Heart left ventricle (tissue), 16 donors: ENCODE measurements around the gene RFC2. TPM values are rescaled to one million over a fixed set of nuclear protein-coding genes. Genes with fewer than 3 reads are reported as not detected.

Experiments used
- ATAC-seq, 4 donors: fragments of 200-7000 bp; cut with Tn5 transposase; one replicate each; pipeline ENCODE4 v1.9.1; 2020 to 2022; ENCODE audit warnings: moderate library complexity in 4 of 4, mild to moderate bottlenecking in 3 of 4, moderate number of reproducible peaks in 1 of 4
- DNase-seq, 5 donors: peaks; one replicate each; pipeline ENCODE4 v3.0.0-alpha.2; 2020
- H3K27ac ChIP-seq, 12 donors: fragments of 200-600 bp; sonication (generic) in 4 of 12; one replicate each; pipeline versions ENCODE4 v1.5.0 to v1.8.0; 2016 to 2022; ENCODE audit warnings: mild to moderate bottlenecking in 2 of 12
- H3K27me3 ChIP-seq, 9 donors: fragments of 200-600 bp; sonication (generic) in 2 of 9; one replicate each; pipeline versions ENCODE4 v1.5.1 to v1.8.0; 2016 to 2022; ENCODE audit warnings: mild to moderate bottlenecking in 3 of 9
- H3K36me3 ChIP-seq, 9 donors: fragments of 200-600 bp; sonication (generic) in 2 of 9; one replicate each; pipeline versions ENCODE4 v1.5.0 to v1.8.0; 2018 to 2022; ENCODE audit warnings: mild to moderate bottlenecking in 2 of 9
- H3K4me1 ChIP-seq, 12 donors: fragments of 200-600 bp; sonication (generic) in 4 of 12; one replicate each; pipeline versions ENCODE4 v1.5.0 to v1.8.0; 2016 to 2022; ENCODE audit warnings: mild to moderate bottlenecking in 3 of 12
- H3K4me3 ChIP-seq, 12 donors: fragments of 200-600 bp; sonication (generic) in 4 of 12; one replicate each; pipeline versions ENCODE4 v1.5.0 to v1.8.0; 2017 to 2022; ENCODE audit warnings: mild to moderate bottlenecking in 9 of 12, moderate library complexity in 4 of 12
- H3K9me3 ChIP-seq, 12 donors: fragments of 200-600 bp; sonication (generic) in 4 of 12; one replicate each; pipeline versions ENCODE4 v1.5.0 to v1.8.0; 2016 to 2022; ENCODE audit warnings: mild to moderate bottlenecking in 1 of 12
- POLR2A ChIP-seq, 2 donors: fragments of 450-650 bp; IDR thresholded peaks; one replicate each; pipeline ENCODE4 v1.6.1; 2017; ENCODE audit warnings: antibody characterized with exemption in 2 of 2, mild to moderate bottlenecking in 2 of 2, moderate library complexity in 2 of 2
- WGBS, 4 donors: extraction: QIAGEN DNeasy Blood & Tissue Kit in 2 of 4; methylation state at CpG; one replicate each; pipeline versions ENCODE4 v1.1.5 to v1.1.7; 2013 to 2018; 5-methylcytosine and 5-hydroxymethylcytosine counted together
- intact Hi-C, 10 donors: fragments of 100-400 bp; cut with DNase I; formaldehyde crosslinking; loops; one replicate each; pipeline versions ENCODE4 v1.11.1 to v1.14.2; 2022
- polyA plus RNA-seq, 2 donors: library from polyadenylated mRNA; stranded (reverse); fragments of 200-250 nt; gene quantifications; one replicate each; pipeline ENCODE4 v1.2.3, GENCODE V29; 2013
- total RNA-seq, 9 donors: library from RNA; depleted of rRNA in 2 of 9; stranded (reverse); fragments of >200 nt in 2 of 9; fragmentation: NEBNext Ultra II Directional in 3 of 9; extraction: Animal tissue kit (Norgen Biotek cat#: 25700) in 3 of 9; gene quantifications; one replicate each; pipeline versions ENCODE4 v1.1.0 to v1.2.4, GENCODE V29; 2016 to 2023
- TF ChIP-seq, protein P1 (sequence below), 12 donors: fragments of 200-600 bp; sonication (generic) in 4 of 12; IDR thresholded peaks; one replicate each; pipeline versions ENCODE4 v1.5.0 to v1.8.0; 2018 to 2022; ENCODE audit warnings: antibody characterized with exemption in 12 of 12, mild to moderate bottlenecking in 5 of 12
- donor health status: ischemic (EF 13 %, LVEDD 7.1; RV severe dilation, severe dysfunction).
- donor health status: healthy with polysubstance abuse.
- donor health status: DM: no; HTN: yes; CAD: no.
- donor health status: DM: no; HTN: no; CAD: no.
- donor health status: ischemic (EF 25% LVEDD 6.9; RV normal size, moderate dysfunction).
- donor health status: ischemic (EF 25% LVEDD 5.7; RV mildly dilated, moderate dysfunction).
- donor health status: healthy.
- donor health status: DM: yes; HTN: yes; CAD: no.
- donor health status: ischemic (EF 35%, LVEDD 5.7; RV mildly dilated, moderate dysfunction).
- donor health status: nonischemic (EF 11% LVEDD 7.7; RV severe dilation, severe dysfunction).
- donor health status: DM: yes; HTN: yes; CAD: no.
- donor health status: PGD.
- donor health status: ischemic (EF 29% LVEDD 5.4; RV normal size, mild dysfunction).
- donor health status: nonischemic (EF 23%, LVEDD 6.1; RV moderate dilation, normal function).

RFC2 gene
- total and polyA plus RNA-seq, 11 donors: 7.8 to 21.8 (median 12.2) TPM

- intact Hi-C loops: no loop called here
- 65 to 76% (median 71%) methylated on average over 13 of the region's 13 CpGs for WGBS, 4 donors
- H3K27ac ChIP-seq: no peak overlapping the region
- DNase-seq: no peak
- TF ChIP-seq, protein P1, sequence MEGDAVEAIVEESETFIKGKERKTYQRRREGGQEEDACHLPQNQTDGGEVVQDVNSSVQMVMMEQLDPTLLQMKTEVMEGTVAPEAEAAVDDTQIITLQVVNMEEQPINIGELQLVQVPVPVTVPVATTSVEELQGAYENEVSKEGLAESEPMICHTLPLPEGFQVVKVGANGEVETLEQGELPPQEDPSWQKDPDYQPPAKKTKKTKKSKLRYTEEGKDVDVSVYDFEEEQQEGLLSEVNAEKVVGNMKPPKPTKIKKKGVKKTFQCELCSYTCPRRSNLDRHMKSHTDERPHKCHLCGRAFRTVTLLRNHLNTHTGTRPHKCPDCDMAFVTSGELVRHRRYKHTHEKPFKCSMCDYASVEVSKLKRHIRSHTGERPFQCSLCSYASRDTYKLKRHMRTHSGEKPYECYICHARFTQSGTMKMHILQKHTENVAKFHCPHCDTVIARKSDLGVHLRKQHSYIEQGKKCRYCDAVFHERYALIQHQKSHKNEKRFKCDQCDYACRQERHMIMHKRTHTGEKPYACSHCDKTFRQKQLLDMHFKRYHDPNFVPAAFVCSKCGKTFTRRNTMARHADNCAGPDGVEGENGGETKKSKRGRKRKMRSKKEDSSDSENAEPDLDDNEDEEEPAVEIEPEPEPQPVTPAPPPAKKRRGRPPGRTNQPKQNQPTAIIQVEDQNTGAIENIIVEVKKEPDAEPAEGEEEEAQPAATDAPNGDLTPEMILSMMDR (IDR thresholded peaks at IDR 0.05): no peak
- no peak for TF ChIP-seq POLR2A (IDR thresholded peaks at IDR 0.05)
- no peaks in the 10 kb centered on the region for H3K9me3 ChIP-seq
- H3K4me1 ChIP-seq: peaks cover 0 to 31% (median 13%) of the 10 kb centered on the region in 12 donors
- no peak for ATAC-seq
- H3K27me3 ChIP-seq: no peaks in the 10 kb centered on the region
- H3K4me3 ChIP-seq: no peak overlapping the region
- no peaks in the 10 kb centered on the region for H3K36me3 ChIP-seq
Observed at GRCh38 chr7:74267756-74268565, 13.8 kb upstream of the RFC2 start.

DNA sequence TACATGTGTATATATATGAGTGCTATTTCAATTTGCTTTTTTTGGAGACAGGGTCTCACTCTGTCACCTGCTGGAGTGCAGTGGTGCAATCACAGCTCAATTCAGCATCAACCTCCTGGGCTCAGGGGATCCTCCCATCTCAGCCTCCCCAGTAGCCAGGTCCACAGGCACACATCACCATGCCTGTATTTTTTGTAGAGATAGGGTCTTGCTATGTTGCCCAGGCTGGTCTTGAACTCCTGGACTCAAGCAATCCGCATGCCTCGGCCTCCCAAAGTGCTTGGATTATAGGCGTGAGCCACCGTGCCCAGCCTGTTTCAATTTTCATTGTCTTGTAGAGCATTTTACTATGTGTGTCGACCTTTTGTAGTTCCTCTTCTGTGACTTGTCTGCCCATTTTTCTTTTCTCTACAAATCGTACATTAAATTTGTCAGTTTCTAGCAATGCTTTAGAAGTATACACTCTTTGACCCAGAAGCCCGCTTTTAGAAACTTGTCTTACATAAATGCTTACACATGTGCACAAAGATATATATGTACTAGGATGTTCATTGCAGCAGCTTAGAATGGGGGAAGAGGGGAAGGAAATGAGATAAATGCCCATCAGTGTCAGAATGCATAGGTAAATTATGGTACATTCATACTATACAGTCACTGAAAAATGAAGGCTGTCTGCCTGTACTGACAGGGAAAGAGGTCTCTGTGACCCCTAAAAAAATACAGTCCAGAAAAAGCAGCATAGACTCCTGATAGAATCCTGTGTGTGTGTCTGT lies 12.2 kb upstream of the RFC2 start:
- Histone ChIP-seq H3K36me3 (no peaks in the 10 kb centered on the region), H3K4me1 (peaks cover 0 to 15% (median 3%) of the 10 kb centered on the region in 12 donors), H3K4me3 (no peak overlapping the region), H3K9me3 (no peaks in the 10 kb centered on the region), H3K27ac (no peak overlapping the region), H3K27me3 (no peaks in the 10 kb centered on the region)
- WGBS, 4 donors: 79 to 86% (median 83%) methylated on average over 7 of the region's 7 CpGs
- DNase-seq: no peak
- intact Hi-C loops: no loop called here
- TF ChIP-seq POLR2A (IDR thresholded peaks at IDR 0.05): no peak
- TF ChIP-seq, protein P1 (IDR thresholded peaks at IDR 0.05): no peak
- ATAC-seq: no peak

- H3K36me3 ChIP-seq: no peaks in the 10 kb centered on the region
- DNase-seq: no peak
- H3K27me3 ChIP-seq: no peaks in the 10 kb centered on the region
- ATAC-seq: no peak
- intact Hi-C loops: no loop called here
- H3K4me1 ChIP-seq: no peaks in the 10 kb centered on the region
- H3K9me3 ChIP-seq: no peaks in the 10 kb centered on the region
- H3K4me3 ChIP-seq: no peak overlapping the region
- WGBS, 4 donors: 77 to 86% (median 82%) methylated on average over 21 of the region's 21 CpGs
- TF ChIP-seq, protein P1 (IDR thresholded peaks at IDR 0.05): no peak
- TF ChIP-seq POLR2A (IDR thresholded peaks at IDR 0.05): no peak
- H3K27ac ChIP-seq: no peak overlapping the region
Observed at GRCh38 chr7:74263399-74264120, 9.4 kb upstream of the RFC2 start.
